Measurements from ENCODE around the gene SHKBP1. TPM values are rescaled to one million over a fixed set of nuclear protein-coding genes. Genes with fewer than 3 reads are reported as not detected.
A peak's percentile ranks its signal among the peaks of the same experiment; 100 is the strongest.

SHKBP1 gene
- total and polyA plus RNA-seq, 10 of the 15 experiments (the other 5 are each of a cell fraction or from before 2014, with no cell fraction given), result 2.3 to 123 (median 67.0) TPM

DNA sequence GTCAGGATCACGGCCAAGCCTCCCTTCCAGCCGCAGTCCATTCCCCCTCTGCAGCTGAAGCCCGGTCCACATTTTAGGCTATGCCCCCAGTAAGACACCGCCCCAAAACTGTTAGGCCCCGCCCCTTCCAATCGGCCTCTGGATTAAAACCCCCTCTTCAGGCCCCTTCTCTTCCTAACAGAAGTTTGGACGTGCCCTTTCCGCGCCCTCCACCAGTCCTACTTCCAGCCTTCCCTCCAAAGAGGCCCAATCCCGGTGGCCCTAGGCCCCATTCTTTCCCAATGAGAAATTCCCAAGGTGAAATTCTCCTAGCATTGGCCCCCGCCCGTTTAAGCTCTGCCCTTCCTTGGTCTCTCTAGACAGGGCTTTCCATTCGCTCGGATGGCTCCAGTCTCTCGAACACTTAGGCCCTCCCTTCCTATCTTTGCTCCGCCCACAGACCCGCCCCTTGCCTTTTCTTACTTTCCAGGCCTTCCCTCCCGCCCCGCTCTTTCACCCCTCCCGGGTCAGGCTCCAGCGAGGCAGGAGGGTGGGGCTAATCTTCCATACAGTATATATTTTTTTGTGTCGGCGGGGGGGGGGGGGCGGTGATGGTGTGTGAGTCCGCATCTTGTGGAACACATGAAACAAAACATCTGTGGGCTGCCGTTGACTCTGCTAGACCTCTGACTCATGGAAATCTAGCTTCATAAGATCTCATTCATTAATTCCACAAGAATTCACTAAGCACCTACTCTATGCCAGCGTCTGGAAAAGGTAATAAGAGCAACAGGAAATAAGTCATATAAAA lies 38.1 kb downstream of the SHKBP1 start (continued):
- TF ChIP-seq, protein P1, sequence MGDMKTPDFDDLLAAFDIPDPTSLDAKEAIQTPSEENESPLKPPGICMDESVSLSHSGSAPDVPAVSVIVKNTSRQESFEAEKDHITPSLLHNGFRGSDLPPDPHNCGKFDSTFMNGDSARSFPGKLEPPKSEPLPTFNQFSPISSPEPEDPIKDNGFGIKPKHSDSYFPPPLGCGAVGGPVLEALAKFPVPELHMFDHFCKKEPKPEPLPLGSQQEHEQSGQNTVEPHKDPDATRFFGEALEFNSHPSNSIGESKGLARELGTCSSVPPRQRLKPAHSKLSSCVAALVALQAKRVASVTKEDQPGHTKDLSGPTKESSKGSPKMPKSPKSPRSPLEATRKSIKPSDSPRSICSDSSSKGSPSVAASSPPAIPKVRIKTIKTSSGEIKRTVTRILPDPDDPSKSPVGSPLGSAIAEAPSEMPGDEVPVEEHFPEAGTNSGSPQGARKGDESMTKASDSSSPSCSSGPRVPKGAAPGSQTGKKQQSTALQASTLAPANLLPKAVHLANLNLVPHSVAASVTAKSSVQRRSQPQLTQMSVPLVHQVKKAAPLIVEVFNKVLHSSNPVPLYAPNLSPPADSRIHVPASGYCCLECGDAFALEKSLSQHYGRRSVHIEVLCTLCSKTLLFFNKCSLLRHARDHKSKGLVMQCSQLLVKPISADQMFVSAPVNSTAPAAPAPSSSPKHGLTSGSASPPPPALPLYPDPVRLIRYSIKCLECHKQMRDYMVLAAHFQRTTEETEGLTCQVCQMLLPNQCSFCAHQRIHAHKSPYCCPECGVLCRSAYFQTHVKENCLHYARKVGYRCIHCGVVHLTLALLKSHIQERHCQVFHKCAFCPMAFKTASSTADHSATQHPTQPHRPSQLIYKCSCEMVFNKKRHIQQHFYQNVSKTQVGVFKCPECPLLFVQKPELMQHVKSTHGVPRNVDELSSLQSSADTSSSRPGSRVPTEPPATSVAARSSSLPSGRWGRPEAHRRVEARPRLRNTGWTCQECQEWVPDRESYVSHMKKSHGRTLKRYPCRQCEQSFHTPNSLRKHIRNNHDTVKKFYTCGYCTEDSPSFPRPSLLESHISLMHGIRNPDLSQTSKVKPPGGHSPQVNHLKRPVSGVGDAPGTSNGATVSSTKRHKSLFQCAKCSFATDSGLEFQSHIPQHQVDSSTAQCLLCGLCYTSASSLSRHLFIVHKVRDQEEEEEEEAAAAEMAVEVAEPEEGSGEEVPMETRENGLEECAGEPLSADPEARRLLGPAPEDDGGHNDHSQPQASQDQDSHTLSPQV (IDR thresholded peaks at IDR 0.05), result no peak
- TF ChIP-seq, protein P2, sequence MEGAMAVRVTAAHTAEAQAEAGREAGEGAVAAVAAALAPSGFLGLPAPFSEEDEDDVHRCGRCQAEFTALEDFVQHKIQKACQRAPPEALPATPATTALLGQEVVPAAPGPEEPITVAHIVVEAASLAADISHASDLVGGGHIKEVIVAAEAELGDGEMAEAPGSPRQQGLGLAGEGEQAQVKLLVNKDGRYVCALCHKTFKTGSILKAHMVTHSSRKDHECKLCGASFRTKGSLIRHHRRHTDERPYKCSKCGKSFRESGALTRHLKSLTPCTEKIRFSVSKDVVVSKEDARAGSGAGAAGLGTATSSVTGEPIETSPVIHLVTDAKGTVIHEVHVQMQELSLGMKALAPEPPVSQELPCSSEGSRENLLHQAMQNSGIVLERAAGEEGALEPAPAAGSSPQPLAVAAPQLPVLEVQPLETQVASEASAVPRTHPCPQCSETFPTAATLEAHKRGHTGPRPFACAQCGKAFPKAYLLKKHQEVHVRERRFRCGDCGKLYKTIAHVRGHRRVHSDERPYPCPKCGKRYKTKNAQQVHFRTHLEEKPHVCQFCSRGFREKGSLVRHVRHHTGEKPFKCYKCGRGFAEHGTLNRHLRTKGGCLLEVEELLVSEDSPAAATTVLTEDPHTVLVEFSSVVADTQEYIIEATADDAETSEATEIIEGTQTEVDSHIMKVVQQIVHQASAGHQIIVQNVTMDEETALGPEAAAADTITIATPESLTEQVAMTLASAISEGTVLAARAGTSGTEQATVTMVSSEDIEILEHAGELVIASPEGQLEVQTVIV (IDR thresholded peaks at IDR 0.05; ENCODE audit: borderline replicate concordance, partially characterized antibody), result no peak
- TF ChIP-seq PAX5 (IDR thresholded peaks at IDR 0.05; ENCODE audit: borderline replicate concordance, low read depth, low read length) (no peak), POLR2A (IDR thresholded peaks at IDR 0.05; ENCODE audit: low read depth, low read length) (no peak), SMAD5 (IDR thresholded peaks at IDR 0.05; ENCODE audit: low read depth) (no peak), TBL1XR1 (IDR thresholded peaks at IDR 0.05; ENCODE audit: low read depth, low read length) (no peak), RUNX3 (IDR thresholded peaks at IDR 0.05; ENCODE audit: low read length) (peak; percentile 45; the same call in 1 of the 2 replicates), MYB (IDR thresholded peaks at IDR 0.05; ENCODE audit: borderline replicate concordance, low read depth, low read length) (no peak), ZSCAN29 (IDR thresholded peaks at IDR 0.05) (no peak), SIN3A (IDR thresholded peaks at IDR 0.05; ENCODE audit: low read depth, low read length) (0 out of 2 replicates have a peak, but pooled peaks have one; percentile 51), KDM1A (IDR thresholded peaks at IDR 0.05; ENCODE audit: borderline replicate concordance) (no peak), MEF2B (IDR thresholded peaks at IDR 0.05; ENCODE audit: partially characterized antibody, poor library complexity, severe bottlenecking) (peak; percentile 78), DPF2 (IDR thresholded peaks at IDR 0.05) (0 out of 2 replicates have a peak, but pooled peaks have one; percentile 8), IKZF2 (IDR thresholded peaks at IDR 0.05) (peak in 1 of 2 experiments; percentile 38; a peak in 2 of 4 replicates), POLR2AphosphoS5 (IDR thresholded peaks at IDR 0.05; ENCODE audit: low read length) (no peak), MEF2A (IDR thresholded peaks at IDR 0.05; ENCODE audit: insufficient read depth, low read depth, low read length) (no peak), HCFC1 (IDR thresholded peaks at IDR 0.05; ENCODE audit: low read length) (no peak), CREB1 (IDR thresholded peaks at IDR 0.05; ENCODE audit: low read depth) (no peak)
- TF ChIP-seq, protein P3, sequence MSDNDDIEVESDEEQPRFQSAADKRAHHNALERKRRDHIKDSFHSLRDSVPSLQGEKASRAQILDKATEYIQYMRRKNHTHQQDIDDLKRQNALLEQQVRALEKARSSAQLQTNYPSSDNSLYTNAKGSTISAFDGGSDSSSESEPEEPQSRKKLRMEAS (IDR thresholded peaks at IDR 0.05; ENCODE audit: low read depth, low read length), result no peak
- TF ChIP-seq, protein P4, sequence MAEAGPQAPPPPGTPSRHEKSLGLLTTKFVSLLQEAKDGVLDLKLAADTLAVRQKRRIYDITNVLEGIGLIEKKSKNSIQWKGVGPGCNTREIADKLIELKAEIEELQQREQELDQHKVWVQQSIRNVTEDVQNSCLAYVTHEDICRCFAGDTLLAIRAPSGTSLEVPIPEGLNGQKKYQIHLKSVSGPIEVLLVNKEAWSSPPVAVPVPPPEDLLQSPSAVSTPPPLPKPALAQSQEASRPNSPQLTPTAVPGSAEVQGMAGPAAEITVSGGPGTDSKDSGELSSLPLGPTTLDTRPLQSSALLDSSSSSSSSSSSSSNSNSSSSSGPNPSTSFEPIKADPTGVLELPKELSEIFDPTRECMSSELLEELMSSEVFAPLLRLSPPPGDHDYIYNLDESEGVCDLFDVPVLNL (IDR thresholded peaks at IDR 0.05; ENCODE audit: low read depth, low read length), result no peak
- TF ChIP-seq, protein P5, sequence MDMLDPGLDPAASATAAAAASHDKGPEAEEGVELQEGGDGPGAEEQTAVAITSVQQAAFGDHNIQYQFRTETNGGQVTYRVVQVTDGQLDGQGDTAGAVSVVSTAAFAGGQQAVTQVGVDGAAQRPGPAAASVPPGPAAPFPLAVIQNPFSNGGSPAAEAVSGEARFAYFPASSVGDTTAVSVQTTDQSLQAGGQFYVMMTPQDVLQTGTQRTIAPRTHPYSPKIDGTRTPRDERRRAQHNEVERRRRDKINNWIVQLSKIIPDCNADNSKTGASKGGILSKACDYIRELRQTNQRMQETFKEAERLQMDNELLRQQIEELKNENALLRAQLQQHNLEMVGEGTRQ (IDR thresholded peaks at IDR 0.05; ENCODE audit: borderline replicate concordance, low read depth, low read length), result no peak
